ENCODE measurements around the gene NDUFAF5. TPM values are rescaled to one million over a fixed set of nuclear protein-coding genes. Genes with fewer than 3 reads are reported as not detected.

The NDUFAF5 gene
- total RNA-seq, 1 donor from 2014 or later: 33.4 TPM

DNA sequence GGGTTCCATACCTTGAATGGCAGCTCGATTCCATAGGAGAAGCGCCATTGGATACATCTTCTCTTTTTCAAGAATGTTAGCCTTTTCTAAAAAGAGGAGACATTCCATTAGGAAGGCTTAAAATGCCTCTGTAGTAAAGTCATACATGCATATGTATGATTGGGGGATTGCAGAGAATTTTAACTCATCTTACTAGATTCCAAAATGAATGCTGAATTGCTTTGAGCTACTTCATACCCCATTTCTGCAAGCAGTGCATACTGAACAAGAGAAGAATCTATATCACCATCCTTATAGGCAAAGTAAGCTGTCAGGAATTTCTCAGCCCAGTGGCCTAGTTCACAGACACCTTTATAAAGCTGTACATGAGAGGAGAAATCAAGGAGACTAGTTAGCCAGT, 80.3 kb downstream of the NDUFAF5 start:
- FAIRE-seq (no peak), DNase-seq (ENCODE audit: low spot score in 2 of 2) (no peak)

DNA sequence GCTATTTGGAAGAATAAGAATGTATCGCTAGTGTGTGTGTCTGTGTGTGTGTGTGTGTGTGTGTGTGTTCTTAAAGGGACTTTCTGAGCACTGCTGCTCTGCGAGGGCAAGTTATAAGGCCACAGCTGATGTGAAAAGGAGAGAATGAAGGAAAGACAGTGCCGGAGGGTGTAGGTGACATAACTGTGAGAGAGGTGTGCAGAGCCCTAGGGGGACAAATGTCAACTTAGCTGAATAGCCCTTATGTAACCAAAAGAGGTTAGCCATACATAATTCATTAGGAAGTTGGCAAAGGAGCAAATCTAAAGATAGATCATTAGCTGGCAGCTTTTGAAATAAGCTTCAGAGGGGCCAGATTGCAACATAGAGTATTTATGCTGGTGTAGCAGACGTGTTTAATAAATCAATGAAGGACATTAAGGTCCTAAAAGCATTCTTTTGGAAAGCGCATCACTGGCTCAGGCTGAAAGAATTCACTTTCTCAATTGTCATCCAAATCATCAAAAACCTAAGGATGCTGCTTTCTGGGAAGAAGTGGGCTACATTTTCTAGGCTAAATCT, 81.0 kb downstream of the NDUFAF5 start:
- DNase-seq (ENCODE audit: low spot score in 2 of 2) (no peak), FAIRE-seq (no peak)

DNA sequence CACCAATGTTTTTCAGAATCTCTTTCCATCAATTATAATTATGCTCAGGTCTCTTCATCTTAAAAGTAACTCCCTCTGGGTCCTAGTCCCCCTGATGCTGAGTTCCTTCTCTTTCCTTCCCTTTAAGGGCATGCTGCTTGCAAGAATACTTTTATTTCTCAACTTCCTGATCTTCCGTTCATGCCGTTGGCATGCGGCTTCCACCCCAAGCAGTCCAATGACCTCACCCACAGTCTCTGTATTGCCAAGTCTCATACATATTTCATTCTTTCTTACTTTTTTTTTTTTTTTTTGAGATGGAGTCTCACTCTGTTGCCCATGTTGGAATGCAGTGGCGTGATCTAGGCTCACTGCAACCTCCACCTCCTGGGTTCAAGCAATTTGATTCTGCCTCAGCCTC, 83.5 kb downstream of the NDUFAF5 start:
- DNase-seq (ENCODE audit: low spot score in 2 of 2) (no peak), FAIRE-seq (no peak)

GRCh38 chr20:13870170-13870748, 85.4 kb downstream of the NDUFAF5 start:
- FAIRE-seq (no peak), DNase-seq (ENCODE audit: low spot score in 2 of 2) (no peak)

Other genes starting within 250 kb of the NDUFAF5 start
- 30.6 TPM for gene TASP1, start 146.1 kb upstream of the NDUFAF5 start, total RNA-seq
- gene ESF1, start 109 bp upstream of the NDUFAF5 start, total RNA-seq: 17.1 TPM
- gene SEL1L2, start 205.6 kb downstream of the NDUFAF5 start, total RNA-seq: 0.41 TPM
- gene MACROD2, start 210.5 kb downstream of the NDUFAF5 start, total RNA-seq: 47.7 TPM